HG02973 (cell line): ENCODE measurements around the gene CCDC13.

Experiments used
- ATAC-seq: cut with Tn5 transposase; IDR thresholded peaks from one replicate; pipeline ENCODE4 v1.9.1; 2021; ENCODE audit warnings: moderate library complexity; ENCODE audit not compliant: unreplicated experiment

CCDC13 gene

GRCh38 chr3:42755681-42756578 lies 17.1 kb downstream of the CCDC13 start:
- ATAC-seq = no peak

DNA sequence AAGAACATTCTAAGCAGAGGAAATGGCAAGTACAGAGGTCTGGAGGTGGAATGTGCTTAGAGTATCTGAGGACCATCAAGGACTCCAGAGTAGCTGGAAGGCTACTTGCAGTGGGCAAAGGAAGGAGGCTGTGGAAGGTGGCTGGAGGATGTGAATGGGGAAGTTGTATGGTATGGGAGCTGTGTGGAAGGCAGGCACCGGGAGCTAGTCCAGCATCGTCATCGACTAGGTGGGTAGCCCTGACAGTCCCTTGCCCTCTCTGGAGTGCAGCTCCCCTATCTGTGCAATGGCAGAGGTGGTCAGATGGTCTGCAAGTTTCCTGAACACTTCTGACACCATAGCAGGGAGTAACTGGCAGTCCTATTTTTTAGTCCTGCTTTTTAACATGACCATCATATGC lies 19.3 kb downstream of the CCDC13 start:
- ATAC-seq = no peak

DNA sequence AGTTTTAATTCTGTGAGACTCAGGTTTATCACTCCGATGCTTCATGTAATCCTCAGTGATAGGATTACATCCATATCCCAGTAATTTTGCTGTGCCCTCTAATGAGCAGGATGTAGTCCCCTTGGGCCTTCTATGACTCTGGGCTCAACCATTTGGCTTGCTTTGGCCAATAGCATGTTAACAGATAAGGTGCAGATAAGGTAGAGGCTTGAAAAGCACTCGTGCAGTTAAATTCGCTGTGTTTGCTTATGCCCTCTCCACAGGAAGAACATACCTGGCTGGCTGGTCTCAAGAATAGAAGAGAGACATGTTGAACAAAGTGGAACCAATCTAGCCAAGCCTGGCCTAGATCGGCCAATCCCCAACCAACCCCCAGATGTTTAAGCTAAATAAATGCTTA lies 20.1 kb downstream of the CCDC13 start:
- ATAC-seq = no peak

- no peak for ATAC-seq
Measured at GRCh38 chr3:42752441-42752840, 20.6 kb downstream of the CCDC13 start.

DNA sequence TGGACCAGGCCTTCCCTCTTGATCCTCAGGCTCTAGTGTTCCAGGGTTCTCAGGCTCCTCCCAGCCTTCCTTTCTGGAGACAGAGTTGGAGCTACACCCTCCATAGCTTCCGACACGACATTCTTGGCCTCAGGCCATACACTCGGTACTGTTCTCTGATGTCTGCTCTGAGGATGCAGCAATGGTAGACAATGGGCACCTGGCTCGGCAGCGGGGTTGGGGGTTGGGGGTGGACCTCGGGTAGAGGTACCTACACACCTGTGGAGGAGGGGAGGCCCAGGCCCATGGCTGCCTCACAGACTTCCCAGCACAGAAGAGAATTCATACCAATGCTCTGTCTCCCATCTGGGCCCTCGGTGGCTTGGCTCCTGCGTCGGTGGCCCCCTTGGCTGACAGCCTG lies 21.4 kb downstream of the CCDC13 start:
- ATAC-seq = no peak

DNA sequence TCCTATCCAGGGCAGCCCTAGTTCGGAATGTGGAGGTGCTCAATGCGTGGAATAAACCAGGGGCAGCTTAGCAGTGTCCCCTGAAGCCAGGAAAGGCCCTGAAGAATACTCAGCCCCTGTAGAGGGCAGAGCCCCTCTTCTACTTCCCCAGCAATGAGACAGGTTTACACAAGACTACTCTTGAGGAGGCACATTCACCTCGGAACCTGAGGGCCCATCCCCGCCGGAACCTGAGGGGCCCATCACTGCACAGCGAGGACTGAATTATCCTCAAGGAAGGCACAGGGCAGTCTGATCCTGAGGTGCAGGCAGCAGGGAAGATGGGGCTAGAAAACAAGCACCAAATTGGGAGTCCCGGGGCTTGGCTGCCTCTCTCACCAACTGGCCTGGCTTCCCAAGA lies 22.2 kb downstream of the CCDC13 start:
- no peak for ATAC-seq

GRCh38 chr3:42749753-42750231 lies 23.3 kb downstream of the CCDC13 start:
- ATAC-seq = no peak

DNA sequence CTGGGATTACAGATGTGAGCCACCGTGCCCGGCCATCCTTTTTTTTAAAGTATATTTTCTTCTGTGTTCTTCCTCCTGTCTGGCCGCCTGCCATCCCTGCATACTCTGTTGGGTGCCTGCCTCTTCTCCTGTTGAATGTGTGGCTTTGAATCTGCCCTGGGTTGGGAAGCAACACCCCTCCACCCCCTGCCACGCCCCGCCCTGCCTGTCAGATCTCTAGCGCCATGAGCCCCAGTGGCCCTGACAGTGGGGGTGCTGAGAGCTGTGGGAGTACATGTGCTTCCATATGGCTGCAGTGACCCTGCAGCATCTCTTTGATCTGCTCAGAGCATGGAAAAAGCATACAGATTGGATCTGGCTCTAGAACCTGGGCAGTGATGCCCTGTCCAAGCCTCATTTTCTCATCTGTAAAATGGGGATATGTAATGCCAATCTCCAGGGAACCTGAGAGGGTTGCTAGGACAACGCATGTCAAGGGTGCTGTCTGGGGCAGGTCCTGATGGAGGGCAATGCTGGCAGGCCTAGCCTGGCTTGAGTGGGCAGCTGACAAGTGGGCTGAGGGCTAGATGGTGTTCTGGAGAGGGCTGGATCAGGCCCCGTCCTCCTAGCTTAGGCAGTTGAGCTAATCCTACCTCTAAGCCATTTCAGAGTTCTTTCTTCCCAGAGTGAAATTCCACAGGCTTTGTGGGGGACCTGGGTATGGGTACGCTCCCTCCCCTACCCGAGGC lies 23.9 kb downstream of the CCDC13 start:
- no peak for ATAC-seq

- ATAC-seq = no peak
Measured at GRCh38 chr3:42747581-42747980, 25.5 kb downstream of the CCDC13 start.

DNA sequence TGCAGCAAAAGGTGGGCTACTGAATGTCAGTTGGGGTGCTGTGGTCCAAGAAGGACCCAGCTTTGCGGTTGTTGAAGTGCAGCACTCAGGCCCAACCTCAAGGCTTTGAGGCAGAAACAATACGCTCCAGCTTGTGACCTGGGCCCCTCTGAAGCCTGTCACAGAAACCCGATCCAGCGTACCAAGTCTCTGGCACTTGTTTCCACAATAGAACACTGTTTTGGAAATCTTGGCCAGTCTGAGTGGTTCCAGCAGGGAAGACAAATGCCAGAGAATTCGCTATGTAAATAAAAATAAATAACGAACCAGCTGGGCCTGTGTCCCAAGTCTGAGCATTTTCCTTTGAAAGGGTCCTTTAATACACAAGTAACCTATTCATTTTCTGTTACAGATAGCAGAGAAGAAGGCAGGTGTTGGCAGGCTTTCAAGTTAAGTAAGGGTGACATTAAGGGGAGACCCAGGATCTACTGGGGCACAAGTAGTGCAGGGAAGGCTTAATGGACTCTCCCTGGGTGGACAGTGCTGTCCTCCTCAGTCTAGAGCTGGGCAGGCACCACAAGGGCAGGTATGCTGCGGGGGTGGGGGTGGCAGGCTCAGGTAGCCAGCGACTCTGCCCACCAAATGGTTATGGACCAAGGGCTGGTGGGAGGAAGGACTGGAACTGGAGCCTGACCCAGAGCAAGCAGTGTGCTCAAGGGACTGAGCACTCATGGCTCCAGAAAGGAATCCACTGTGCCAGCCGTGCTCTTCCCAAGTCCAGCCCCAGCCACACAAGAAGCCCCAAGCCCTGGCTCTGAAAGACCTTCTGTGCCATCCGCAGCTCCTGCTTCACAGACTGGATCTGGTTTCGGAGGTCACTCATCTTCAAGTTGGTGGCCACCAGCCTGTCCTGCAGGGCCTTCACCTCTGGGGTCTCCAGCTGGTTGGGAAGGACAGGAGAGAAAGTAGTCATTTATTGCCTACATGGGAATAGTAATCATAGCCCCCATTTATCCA lies 26.3 kb downstream of the CCDC13 start:
- no peak for ATAC-seq

GRCh38 chr3:42745776-42746454 lies 27.1 kb downstream of the CCDC13 start:
- ATAC-seq = no peak

DNA sequence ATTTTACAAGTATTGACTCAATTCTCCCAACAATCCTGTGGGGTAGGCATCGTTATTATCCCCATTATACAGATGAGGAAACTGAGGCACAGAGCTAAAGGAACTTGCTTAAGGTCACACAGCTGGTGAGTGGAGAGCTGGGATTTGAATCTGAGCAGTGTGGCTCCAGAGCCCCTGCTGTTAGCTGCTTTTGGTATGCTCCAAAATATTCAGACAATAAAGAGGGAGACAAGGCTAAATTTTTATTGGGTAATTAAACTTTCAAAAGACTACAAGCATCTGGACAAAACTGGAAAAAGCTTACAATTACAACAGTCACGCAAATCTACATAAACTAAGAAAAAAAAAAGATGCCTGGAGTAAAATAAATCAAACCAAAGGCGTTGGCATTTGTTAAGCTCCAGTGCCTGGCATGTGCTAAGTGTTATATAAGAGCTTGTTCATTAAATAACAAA lies 27.7 kb downstream of the CCDC13 start:
- no peak for ATAC-seq

- no peak for ATAC-seq
Measured at GRCh38 chr3:42743204-42743995, 29.7 kb downstream of the CCDC13 start.

- ATAC-seq = no peak
Measured at GRCh38 chr3:42742688-42743087, 30.4 kb downstream of the CCDC13 start.

DNA sequence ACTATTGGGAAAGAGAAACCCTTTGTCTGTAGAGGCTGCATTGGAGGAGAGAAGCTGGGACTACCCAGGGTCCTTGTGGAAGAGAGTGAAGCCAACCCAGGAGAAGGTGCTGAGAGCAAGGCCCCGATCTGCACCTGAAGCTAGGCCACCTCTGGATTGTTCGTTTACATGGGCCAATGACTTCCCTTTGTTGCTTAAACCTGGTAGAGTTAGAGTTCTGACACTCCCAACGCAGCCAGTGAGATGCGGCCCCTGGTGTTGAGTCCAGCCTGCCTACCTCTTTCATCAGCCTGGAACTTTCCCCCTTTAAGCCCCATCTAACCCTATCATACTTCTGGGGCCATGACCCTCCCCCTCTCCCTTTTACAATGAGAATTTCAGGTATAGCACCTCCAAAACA lies 30.8 kb downstream of the CCDC13 start:
- no peak for ATAC-seq

DNA sequence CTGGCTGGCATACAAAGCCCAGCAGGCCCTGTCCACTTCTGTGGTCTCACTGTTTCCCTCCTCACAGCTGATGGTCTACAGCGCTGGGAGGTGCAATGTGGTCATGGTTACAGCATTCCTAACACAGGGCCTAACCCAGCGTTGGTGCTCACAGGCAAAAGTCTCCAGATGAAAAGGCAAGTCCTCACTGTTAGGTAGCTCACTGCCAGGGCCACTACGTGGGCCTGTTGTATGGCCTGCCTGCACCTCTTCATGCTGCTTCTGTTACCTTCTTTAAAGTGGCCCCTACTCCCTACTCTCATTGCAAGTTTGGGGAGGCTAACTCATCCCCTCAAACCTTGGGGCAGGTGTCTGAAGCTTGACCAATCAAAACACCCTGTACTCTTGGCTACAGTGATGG lies 31.3 kb downstream of the CCDC13 start:
- no peak for ATAC-seq

DNA sequence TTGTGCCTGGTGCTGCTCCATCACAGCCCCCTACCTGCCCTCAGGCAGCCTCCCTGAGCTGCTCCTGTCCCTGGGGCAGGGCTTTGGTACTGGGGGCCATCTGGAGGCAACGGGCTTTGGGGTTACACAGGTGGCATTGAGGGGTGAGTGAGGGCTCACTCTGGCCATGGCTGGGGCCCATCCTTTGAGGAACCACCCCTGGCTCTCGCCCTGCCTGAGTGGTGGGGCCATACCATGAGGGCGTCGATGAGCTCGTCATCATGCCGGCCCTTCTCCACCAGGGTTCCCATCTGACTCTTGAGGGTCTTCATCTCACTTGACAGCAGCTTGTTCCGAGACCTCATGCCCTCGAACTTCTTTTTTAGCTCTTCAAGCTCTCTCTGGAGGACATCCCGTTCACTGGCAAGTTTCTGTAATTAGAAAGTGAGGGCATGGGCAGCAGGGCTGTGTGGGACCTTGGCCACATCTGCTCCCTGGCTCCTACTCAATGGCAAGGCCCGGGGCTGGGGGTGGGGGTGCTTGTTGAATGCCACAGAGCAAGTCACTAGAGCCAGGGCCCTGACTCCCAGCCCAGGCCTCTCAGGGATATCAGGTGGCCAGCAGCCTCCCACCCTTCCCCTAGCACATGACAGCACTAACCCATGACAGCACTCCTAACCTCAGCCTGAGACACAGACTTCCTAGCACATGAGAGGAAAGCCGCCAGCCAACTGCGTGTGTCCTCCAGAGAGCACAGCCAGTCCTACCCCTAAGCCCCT lies 33.5 kb downstream of the CCDC13 start:
- ATAC-seq = no peak

DNA sequence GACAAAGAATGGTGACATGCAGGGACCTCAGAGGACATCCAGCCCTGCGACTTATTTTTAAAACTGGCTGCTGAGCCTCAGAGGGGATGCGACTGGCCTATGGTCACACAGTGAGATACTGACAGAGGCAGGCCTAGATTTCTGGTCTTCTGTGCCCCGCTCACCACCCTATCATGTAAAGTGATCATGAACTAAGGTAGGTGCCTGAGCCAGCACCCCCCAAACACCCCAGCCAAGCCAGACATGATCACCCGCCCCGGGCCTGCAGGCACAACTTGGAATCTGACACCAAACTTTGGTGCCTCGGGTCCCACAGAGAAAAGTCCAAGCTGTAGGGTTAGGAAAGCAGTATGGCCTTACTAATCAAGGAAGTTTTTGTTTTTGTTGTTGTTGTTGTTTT lies 36.5 kb downstream of the CCDC13 start:
- ATAC-seq = no peak

DNA sequence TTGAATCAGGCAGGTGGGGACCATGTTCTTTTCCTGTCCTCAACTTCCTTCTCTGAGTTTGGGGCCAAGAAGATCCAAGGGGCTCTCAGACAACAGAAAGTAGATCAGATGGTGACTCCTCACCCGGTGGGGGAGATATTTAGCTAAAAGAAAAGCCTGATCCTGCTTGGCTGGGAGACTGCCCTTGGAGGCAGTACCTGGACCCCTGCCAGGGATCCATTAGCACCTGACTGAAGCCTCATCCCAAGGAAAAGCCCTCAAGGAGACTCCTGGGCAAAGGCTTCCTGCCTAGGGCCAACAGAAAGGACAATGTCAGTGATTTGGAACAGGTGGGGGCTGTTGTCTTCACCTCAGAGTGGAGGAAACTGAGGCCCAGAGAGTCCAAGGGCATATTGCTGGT lies 37.0 kb downstream of the CCDC13 start:
- ATAC-seq = no peak
